ENCODE measurements around the gene MINPP1. TPM values are rescaled to one million over a fixed set of nuclear protein-coding genes. Genes with fewer than 3 reads are reported as not detected.
"Not testable (repeated sequence)": the region's sequence is repeated elsewhere in the genome, so short reads cannot be mapped to it uniquely, and the experiment has no call there.

The MINPP1 gene
- 10 to 100 TPM; 14.6 to 21.9 (median 17.0) TPM for polyA plus RNA-seq (ENCODE audit: insufficient read length in 10 of 10)
- long read RNA-seq, donor 1, transcript MINPP1-202 (5 exons, 2,415 nt), result major isoform, 6 of 17 reads
- long read RNA-seq, donor 1, partial matches to known transcripts, result 11 of 17 reads
- long read RNA-seq, donor 1, other reads (novel, unspliced or antisense), result 0 of 17 reads
- long read RNA-seq, donor 2, transcript MINPP1-202 (5 exons, 2,415 nt), result major isoform, 6 of 6 reads
- long read RNA-seq, donor 2, partial matches to known transcripts, result 0 of 6 reads
- long read RNA-seq, donor 2, other reads (novel, unspliced or antisense), result 0 of 6 reads
- long read RNA-seq, donor 3, result 0 reads
- long read RNA-seq, donor 4, partial matches to known transcripts, result 0 of 3 reads
- long read RNA-seq, donor 4, other reads (novel, unspliced or antisense), result 0 of 3 reads
- long read RNA-seq, donor 5, transcript MINPP1-202 (5 exons, 2,415 nt), result major isoform, 5 of 25 reads
- long read RNA-seq, donor 5, partial matches to known transcripts, result 20 of 25 reads
- long read RNA-seq, donor 5, other reads (novel, unspliced or antisense), result 0 of 25 reads
- long read RNA-seq, donor 6, transcript MINPP1-202 (5 exons, 2,415 nt), result major isoform, 9 of 9 reads
- long read RNA-seq, donor 6, partial matches to known transcripts, result 0 of 9 reads
- long read RNA-seq, donor 6, other reads (novel, unspliced or antisense), result 0 of 9 reads
- long read RNA-seq, donor 7, partial matches to known transcripts, result 0 of 4 reads
- long read RNA-seq, donor 7, other reads (novel, unspliced or antisense), result 0 of 4 reads
- long read RNA-seq, donor 8, transcript MINPP1-202 (5 exons, 2,415 nt), result major isoform, 6 of 6 reads
- long read RNA-seq, donor 8, partial matches to known transcripts, result 0 of 6 reads
- long read RNA-seq, donor 8, other reads (novel, unspliced or antisense), result 0 of 6 reads
- long read RNA-seq, donor 9, partial matches to known transcripts, result 0 of 1 reads
- long read RNA-seq, donor 9, other reads (novel, unspliced or antisense), result 0 of 1 reads

GRCh38 chr10:87504640-87505365, at the start of gene MINPP1:
Gene MINPP1 (plus strand): TSS chr10:87504893. CDS start chr10:87504916, 23 bp downstream.
- peak; percentile 68 to 93 (median 83) for DNase-seq

DNA sequence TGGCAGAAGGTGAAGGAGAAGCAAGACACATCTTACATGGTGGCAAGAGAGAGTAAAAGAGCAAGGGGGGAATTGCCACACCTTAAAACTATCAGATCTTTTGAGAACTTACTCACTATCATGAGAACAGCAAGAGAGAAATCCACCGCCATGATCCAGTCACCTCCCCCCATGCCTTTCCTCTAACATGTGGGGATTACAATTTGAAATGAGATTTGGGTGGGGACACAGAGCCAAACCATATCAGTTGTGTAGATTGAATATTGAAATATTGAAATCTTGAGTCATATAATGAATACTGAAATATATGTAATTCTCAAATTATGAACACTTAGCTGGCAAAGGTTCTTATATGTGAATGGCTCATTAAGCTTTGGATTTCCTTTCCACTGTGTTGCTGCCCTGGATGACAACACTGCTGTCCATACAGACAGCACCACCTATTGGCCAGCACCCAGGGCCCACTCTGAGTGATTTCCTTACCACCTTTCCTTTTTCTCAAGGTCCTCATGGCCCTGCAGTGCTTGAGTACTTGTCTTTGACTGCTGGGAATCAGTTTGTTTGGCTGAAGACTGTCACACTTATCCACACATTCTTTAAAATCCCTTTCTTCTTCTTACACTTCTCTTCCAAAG, 48.0 kb upstream of the MINPP1 start:
- not testable (repeated sequence) for DNase-seq

- DNase-seq, result not testable (repeated sequence)
Measured at GRCh38 chr10:87461751-87462150, 42.9 kb upstream of the MINPP1 start.

DNA sequence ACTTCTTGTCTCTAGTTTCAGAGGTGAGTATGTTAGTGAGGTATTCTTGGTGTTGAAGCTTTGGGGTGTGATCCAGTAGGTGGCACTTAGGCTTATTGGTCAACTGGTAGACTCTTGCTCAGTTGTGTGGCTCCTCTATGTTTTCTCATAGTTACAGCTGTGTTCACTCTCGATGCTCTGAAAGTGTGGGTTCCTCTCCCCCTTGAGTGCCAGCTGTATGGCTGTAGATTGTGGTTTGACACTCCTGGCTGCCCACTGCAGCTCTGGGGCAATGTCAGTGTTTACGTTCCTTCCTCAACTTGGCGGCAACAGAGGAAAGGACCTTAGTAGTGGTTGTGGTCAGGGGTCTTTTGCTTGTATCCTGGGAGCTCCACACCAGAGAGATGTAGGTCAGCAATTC, 37.8 kb upstream of the MINPP1 start:
- not testable (repeated sequence) for DNase-seq

DNA sequence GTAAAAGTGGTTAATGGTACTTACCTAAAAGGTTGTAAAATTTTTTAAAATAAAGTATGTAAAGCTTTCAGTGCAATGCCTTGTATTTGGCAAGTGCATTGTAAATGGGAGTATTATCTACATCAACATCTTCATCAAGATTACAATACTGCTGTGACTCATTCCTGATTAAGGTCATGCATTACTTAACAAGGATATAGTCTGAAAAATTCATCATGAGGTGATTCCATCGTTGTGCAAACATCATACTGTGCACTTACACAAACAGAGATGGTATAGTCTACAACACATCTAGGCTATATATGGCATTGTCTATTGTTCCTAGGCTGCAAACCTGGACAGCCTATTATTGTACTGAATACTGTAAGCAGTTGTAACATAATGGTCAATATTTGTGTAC, 16.0 kb upstream of the MINPP1 start:
- not testable (repeated sequence) for DNase-seq

- DNase-seq, result not testable (repeated sequence)
Measured at GRCh38 chr10:87490285-87490684, 14.4 kb upstream of the MINPP1 start.

DNA sequence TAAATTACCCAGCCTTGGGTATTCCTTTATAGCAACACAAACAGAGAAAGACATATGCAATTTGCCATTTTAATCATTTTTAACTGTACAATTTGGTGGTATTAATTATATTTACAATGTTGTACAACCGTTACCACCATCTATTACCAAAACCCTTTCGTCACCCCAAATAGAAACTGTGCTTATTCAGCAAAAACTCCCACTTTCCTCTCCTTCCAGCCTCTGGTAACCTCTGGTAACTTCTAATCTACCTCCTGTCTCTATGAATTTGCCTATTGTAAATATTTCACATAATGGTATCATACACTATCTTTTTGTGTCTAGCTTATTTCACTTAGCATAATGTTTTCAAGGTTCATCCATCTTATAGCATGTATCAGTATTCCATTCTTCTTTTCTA, 12.2 kb upstream of the MINPP1 start:
- DNase-seq, result not testable (repeated sequence)

DNA sequence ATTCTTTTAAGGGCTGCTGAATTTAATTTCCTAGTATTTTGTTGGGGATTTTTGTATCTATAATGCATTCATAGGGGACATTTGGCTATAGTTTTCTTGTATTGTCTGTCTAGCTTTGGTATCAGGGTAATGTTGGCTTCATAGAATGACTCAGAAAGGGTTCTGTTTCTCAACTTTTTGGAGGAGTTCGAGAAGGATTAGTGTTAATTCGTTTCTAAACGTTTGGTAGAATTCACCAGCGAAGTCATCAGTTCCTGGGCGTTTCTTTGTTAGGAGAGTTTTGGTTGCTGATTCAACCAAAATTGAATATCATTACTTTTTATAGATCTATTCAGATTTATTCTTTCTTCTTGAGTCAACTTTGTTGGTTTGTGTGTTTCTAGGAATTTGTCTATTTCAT, 9.2 kb upstream of the MINPP1 start:
- DNase-seq, result not testable (repeated sequence)

- not testable (repeated sequence) for DNase-seq
Measured at GRCh38 chr10:87497386-87497785, 7.3 kb upstream of the MINPP1 start.

- not testable (repeated sequence) for DNase-seq
Measured at GRCh38 chr10:87498106-87498789, 6.4 kb upstream of the MINPP1 start.

GRCh38 chr10:87500646-87501048, 4.0 kb upstream of the MINPP1 start:
- DNase-seq, result no peak

DNA sequence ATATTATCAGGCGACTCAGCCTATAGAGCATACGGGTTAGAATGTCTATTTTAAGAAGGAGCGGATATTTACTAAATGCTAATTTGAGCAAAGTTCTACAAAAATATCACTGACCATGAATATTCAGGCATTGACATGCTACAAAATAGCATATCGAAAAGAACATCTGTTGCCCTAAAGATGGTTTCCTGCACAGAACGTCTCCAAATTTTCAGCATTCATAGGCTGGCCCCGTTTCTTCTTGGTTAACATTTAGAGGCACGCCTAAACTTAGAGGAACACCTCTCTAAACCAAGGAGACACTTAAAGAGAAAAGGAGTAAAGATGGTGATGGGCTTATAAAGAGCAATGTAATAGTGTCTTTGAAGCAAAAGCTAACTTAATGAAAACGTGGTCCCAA, 1.3 kb upstream of the MINPP1 start:
- no peak for DNase-seq

- no peak for DNase-seq
Measured at GRCh38 chr10:87503886-87504285, 807 bp upstream of the MINPP1 start.

GRCh38 chr10:87504307-87504639, 420 bp upstream of the MINPP1 start:
- DNase-seq, result no peak

- peak in 2 of 3 donors; percentile 25 to 33 for DNase-seq
Measured at GRCh38 chr10:87505366-87506111, 846 bp downstream of the MINPP1 start.

DNA sequence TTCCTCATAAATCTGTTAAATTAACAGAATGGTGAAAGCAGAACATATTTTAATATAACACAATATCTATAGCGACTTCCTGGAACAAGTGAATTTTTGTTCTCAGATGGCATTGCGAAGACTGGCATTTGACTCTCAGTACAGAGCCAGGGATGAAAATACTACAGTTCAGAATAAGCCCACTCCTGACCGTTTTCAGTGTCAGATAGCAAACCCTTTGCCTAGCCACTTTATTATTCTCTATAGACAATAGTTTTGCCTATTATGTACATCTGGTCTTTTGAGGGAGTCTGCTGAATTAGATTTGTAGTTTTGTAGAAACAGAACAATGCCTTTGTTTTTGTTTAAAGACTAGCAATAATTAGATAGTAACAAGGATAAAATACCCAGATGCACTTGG, 2.3 kb downstream of the MINPP1 start:
- DNase-seq, result no peak

GRCh38 chr10:87507879-87508483, 3.3 kb downstream of the MINPP1 start:
- no peak for DNase-seq

DNA sequence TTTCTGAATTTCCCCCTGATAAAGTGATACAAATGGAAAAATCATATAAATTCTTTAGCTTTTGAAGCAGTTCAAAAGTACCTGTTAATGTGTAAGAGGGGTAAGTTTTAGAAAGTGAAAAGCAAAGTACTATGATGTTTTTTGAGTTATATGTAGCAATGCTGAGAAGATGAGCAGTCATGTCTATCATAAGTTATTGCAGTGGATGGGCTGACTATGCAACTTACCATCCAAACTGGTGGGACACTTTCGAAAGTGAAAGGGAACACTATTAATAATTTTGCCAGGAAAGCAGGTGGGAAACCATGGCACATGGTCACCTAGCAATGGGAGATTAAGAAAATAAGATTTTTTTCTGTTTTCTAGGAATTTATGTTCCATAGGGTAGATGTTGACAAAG, 4.1 kb downstream of the MINPP1 start:
- no peak for DNase-seq

GRCh38 chr10:87510025-87510424, 5.3 kb downstream of the MINPP1 start:
- no peak for DNase-seq

- no peak for DNase-seq
Measured at GRCh38 chr10:87511526-87511925, 6.8 kb downstream of the MINPP1 start.
